Endothelial cell of umbilical vein (primary cell): ENCODE measurements around the gene SLC12A8.

Source experiments
- EZH2 ChIP-seq: IDR thresholded peaks from 2 replicates; pipeline ENCODE4 v1.6.1; 2012; ENCODE audit warnings: borderline replicate concordance, low read depth, mild to moderate bottlenecking, moderate library complexity, low read length, inconsistent platforms; ENCODE audit not compliant: severe bottlenecking
- JUN ChIP-seq: IDR thresholded peaks from 2 replicates; pipeline ENCODE4 v1.6.1; 2011; ENCODE audit warnings: borderline replicate concordance, low read depth; ENCODE audit not compliant: insufficient read length, insufficient read depth
- POLR2A ChIP-seq: IDR thresholded peaks from 2 replicates; pipeline ENCODE4 v1.6.1; 2012; ENCODE audit warnings: low read depth, mild to moderate bottlenecking, control low read depth, low read length
- POLR2AphosphoS5 ChIP-seq: IDR thresholded peaks from 2 replicates; pipeline ENCODE4 v1.6.1; 2012; ENCODE audit warnings: low read depth, mild to moderate bottlenecking, control low read depth, low read length, moderate library complexity; ENCODE audit not compliant: insufficient read depth
- TF ChIP-seq, protein P1 (sequence below): IDR thresholded peaks from 2 replicates; pipeline ENCODE4 v1.6.1; 2011; ENCODE audit not compliant: insufficient read depth, insufficient read length
- TF ChIP-seq, protein P2 (sequence below), 2 donors: IDR thresholded peaks; 1 replicate in 1 of 2; 2 replicates in 1 of 2; pipeline ENCODE4 v1.5.1; 2011; ENCODE audit warnings: low read length in 2 of 2, mild to moderate bottlenecking in 2 of 2, moderate library complexity in 2 of 2, control low read depth in 1 of 2, inconsistent platforms in 1 of 2, low read depth in 1 of 2; ENCODE audit not compliant: insufficient read depth in 1 of 2; ENCODE audit errors: extremely low read depth in 1 of 2

DNA sequence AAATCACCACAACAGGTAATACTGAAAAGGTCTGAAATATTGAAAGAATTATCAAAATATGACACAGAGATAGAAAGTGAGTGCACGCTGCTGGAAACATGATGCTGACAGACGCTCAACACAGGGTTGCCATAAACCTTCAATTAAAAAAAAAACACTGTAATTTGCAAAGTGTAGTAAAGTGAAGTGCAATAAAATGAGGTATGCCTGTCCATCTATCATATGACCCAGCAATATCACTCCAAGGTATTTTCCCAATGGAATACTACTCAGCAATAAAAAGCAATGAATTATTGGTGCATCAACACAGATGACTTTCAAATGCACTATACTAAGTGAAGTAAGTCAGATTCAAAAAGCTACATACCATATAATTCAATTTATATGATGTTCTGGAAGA is 47.6 kb upstream of the SLC12A8 start:
- TF ChIP-seq, protein P1, sequence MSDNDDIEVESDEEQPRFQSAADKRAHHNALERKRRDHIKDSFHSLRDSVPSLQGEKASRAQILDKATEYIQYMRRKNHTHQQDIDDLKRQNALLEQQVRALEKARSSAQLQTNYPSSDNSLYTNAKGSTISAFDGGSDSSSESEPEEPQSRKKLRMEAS: no peak
- TF ChIP-seq, protein P2, sequence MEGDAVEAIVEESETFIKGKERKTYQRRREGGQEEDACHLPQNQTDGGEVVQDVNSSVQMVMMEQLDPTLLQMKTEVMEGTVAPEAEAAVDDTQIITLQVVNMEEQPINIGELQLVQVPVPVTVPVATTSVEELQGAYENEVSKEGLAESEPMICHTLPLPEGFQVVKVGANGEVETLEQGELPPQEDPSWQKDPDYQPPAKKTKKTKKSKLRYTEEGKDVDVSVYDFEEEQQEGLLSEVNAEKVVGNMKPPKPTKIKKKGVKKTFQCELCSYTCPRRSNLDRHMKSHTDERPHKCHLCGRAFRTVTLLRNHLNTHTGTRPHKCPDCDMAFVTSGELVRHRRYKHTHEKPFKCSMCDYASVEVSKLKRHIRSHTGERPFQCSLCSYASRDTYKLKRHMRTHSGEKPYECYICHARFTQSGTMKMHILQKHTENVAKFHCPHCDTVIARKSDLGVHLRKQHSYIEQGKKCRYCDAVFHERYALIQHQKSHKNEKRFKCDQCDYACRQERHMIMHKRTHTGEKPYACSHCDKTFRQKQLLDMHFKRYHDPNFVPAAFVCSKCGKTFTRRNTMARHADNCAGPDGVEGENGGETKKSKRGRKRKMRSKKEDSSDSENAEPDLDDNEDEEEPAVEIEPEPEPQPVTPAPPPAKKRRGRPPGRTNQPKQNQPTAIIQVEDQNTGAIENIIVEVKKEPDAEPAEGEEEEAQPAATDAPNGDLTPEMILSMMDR (IDR thresholded peaks at IDR 0.05; ENCODE audit: extremely low read depth in 1 of 2, insufficient read depth in 1 of 2, low read depth in 1 of 2, low read length in 2 of 2): no peak
- TF ChIP-seq JUN: no peak
- no peak for TF ChIP-seq POLR2AphosphoS5
- TF ChIP-seq POLR2A: no peak
- no peak for TF ChIP-seq EZH2
